T-cell (primary cell): ENCODE data around the gene MYG1. TPM values are rescaled to one million over a fixed set of nuclear protein-coding genes. Genes with fewer than 3 reads are reported as not detected.

Source experiments
- ATAC-seq, 4 experiments: fragments of 200-7000 bp in 3 of 4; fragments of 150-1000 bp in 1 of 4; cut with Tn5 transposase; replicated peaks in 1 of 4; 1 replicate in 3 of 4; 2 replicates in 1 of 4; pipeline ENCODE4 v1.10.0; 2021; ENCODE audit warnings: moderate library complexity in 3 of 4, mild to moderate bottlenecking in 2 of 4, moderate number of reproducible peaks in 1 of 4
- CTCF ChIA-PET, 2 donors: fragments of 300-600 bp; sonication (Branson Sonifier 250); formaldehyde crosslinking; loops; one replicate each; lab custom pipeline; 2022; ENCODE audit warnings: antibody characterized with exemption in 2 of 2; lab: Charles Lee
- POLR2A ChIA-PET, 2 donors: fragments of 300-600 bp; sonication (Branson Sonifier 250); formaldehyde crosslinking; loops; one replicate each; lab custom pipeline; 2022; ENCODE audit warnings: antibody characterized with exemption in 2 of 2; lab: Charles Lee
- DNase-seq, 35 experiments: peaks; one replicate each; pipeline versions ENCODE4 v3.0.0 to v3.0.0-alpha.2; 2013 to 2023
- H3K27ac ChIP-seq: one replicate; pipeline ENCODE4 v1.5.1; 2013; ENCODE audit warnings: low read length
- H3K27me3 ChIP-seq, 2 experiments: replicated peaks in 1 of 2; 1 replicate in 1 of 2; 2 replicates in 1 of 2; pipeline versions ENCODE4 v1.6.1 to v1.7.0; 2013; ENCODE audit warnings: low read length in 1 of 2, mixed read lengths in 1 of 2; ENCODE audit not compliant: control insufficient read depth in 2 of 2, insufficient read depth in 2 of 2; ENCODE audit errors: extremely low read depth in 1 of 2
- H3K36me3 ChIP-seq, 2 donors: 1 replicate in 1 of 2; 2 replicates in 1 of 2; pipeline versions ENCODE4 v1.6.1 to v1.7.0; 2013; ENCODE audit warnings: low read length in 1 of 2; ENCODE audit not compliant: control insufficient read depth in 2 of 2, insufficient read depth in 1 of 2; ENCODE audit errors: extremely low read depth in 1 of 2
- H3K4me1 ChIP-seq, 2 experiments: 1 replicate in 1 of 2; 2 replicates in 1 of 2; pipeline versions ENCODE4 v1.6.1 to v1.7.0; 2013; ENCODE audit warnings: low read length in 2 of 2, mixed read lengths in 1 of 2; ENCODE audit not compliant: insufficient read depth in 2 of 2, control insufficient read depth in 1 of 2; ENCODE audit errors: extremely low read depth in 1 of 2
- H3K4me3 ChIP-seq, 2 donors: 1 replicate in 1 of 2; 2 replicates in 1 of 2; pipeline versions ENCODE4 v1.5.1 to v1.7.0; 2013; ENCODE audit warnings: mild to moderate bottlenecking in 2 of 2, low read length in 1 of 2, moderate library complexity in 1 of 2; ENCODE audit not compliant: control insufficient read depth in 1 of 2; ENCODE audit errors: extremely low read depth in 1 of 2
- H3K9me3 ChIP-seq: 2 replicates; pipeline ENCODE4 v1.7.0; 2013
- H3K27ac Mint-ChIP-seq, 2 donors: one replicate each; pipeline ENCODE4 v1.8.0; 2020 to 2021; ENCODE audit warnings: mild to moderate bottlenecking in 2 of 2, mixed read lengths in 2 of 2
- H3K27me3 Mint-ChIP-seq, 2 donors: one replicate each; pipeline ENCODE4 v1.8.0; 2021 to 2022; ENCODE audit warnings: mixed read lengths in 2 of 2
- H3K36me3 Mint-ChIP-seq: one replicate; pipeline ENCODE4 v1.8.0; 2021; ENCODE audit warnings: mixed read lengths
- H3K4me1 Mint-ChIP-seq, 3 donors: one replicate each; pipeline ENCODE4 v1.8.0; 2020 to 2022; ENCODE audit warnings: mixed read lengths in 3 of 3, mild to moderate bottlenecking in 1 of 3
- H3K4me3 Mint-ChIP-seq, 3 donors: one replicate each; pipeline ENCODE4 v1.8.0; 2020 to 2022; ENCODE audit warnings: mild to moderate bottlenecking in 3 of 3, mixed read lengths in 3 of 3, moderate library complexity in 3 of 3
- H3K9me3 Mint-ChIP-seq, 3 donors: one replicate each; pipeline ENCODE4 v1.8.0; 2020 to 2022; ENCODE audit warnings: mixed read lengths in 3 of 3
- WGBS: methylation state at CpG from one replicate; pipeline ENCODE4 v1.1.5; 2013; ENCODE audit warnings: missing lambda C conversion rate; ENCODE audit not compliant: insufficient coverage; 5-methylcytosine and 5-hydroxymethylcytosine counted together
- total RNA-seq, 35 experiments: library from RNA in 6 of 35; stranded (reverse) in 6 of 35; fragments of 120-200 nt in 1 of 35; gene quantifications; one replicate each; pipeline versions ENCODE4 v1.2.1 to v1.2.4 and lab custom pipeline; 2013 to 2026

The MYG1 gene
- total RNA-seq, 5 donors from 2014 or later (not counting 1 experiment from before 2014, with no cell fraction given): 34.0 to 68.4 (median 63.9) TPM

DNA sequence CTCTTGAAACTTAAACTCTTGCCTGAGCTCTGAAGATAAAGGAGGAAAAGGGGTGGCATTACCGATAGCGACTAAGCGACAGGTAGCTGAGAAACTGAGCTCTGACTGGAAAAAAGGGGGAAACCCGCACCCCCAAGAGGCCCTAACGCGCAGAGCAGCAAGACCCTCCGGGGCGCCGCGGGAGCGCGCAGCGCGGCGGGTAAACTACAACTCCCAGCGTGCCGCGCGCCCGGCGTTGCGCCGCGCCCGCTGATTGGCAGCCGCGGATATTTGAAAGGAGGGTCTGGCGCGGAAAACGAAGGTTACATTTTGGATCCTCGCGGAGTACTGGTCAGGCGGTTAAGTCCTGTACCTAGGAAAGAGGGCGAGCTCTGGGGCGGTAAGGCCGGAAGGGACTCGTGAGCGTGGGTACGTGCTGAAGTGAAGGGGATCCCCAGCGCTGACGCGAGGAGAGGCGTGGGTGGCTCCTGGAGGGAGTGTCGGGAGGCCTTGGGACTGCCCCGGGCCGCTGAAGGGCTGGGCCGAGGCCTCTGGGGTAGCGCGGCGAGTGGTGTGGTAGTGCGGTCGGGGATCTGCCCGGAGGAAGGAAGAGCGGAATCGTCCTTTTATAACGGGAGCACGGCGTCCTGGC is 31.4 kb upstream of the MYG1 start, which contains the start of gene ESPL1:
TSS of gene ESPL1 (plus strand) at position 301 of the 631 bp plus-strand sequence. CDS start 468 bp downstream, outside the sequence.
- under 1% methylated on average over 55 of the region's 58 CpGs for WGBS
- Histone ChIP-seq H3K4me1 (peaks cover 0 to 16% of the 10 kb centered on the region in 2 experiments), H3K9me3 (no peaks in the 10 kb centered on the region), H3K27ac (peak within 1 kb of the TSS; percentile 71), H3K36me3 (no peaks in the 10 kb centered on the region), H3K4me3 (peak within 1 kb of the TSS; percentile 81 to 92), H3K27me3 (no peaks in the 10 kb centered on the region)
- POLR2A ChIA-PET: interaction anchor here (0.5 to 1.0 kb wide), 4 partner anchors 35 to 1090 kb away, joined by 3 to 4 read pairs (median 3); no protein-coding TSS in a partner anchor
- Mint-ChIP-seq H3K4me1 (peaks cover 20 to 22% (median 21%) of the 10 kb centered on the region in 3 donors), H3K27me3 (peaks cover 0 to 3% of the 10 kb centered on the region in 2 donors), H3K36me3 (no peaks in the 10 kb centered on the region), H3K4me3 (peak within 1 kb of the TSS; percentile 89 to 98 (median 92)), H3K9me3 (no peaks in the 10 kb centered on the region), H3K27ac (peak within 1 kb of the TSS; percentile 75 to 91)
- peak; percentile 68 to 89 (median 76) for DNase-seq
- CTCF ChIA-PET: interaction anchor here (0.6 to 3.3 kb wide), 30 partner anchors 10 to 208 kb away, joined by 3 to 34 read pairs (median 4); partner anchors contain the start of genes AAAS (in 1 of the 2), CSAD (in 1 of the 2), MYG1 (in 1 of the 2) and ZNF740 (in 1 of the 2)
- ATAC-seq: peak; percentile 91 to 96 (median 94)

GRCh38 chr12:53268630-53269562 is 30.6 kb upstream of the MYG1 start:
- DNase-seq (no peak), ATAC-seq (no peak)
- H3K27me3 Mint-ChIP-seq: peaks cover 0 to 3% of the 10 kb centered on the region in 2 donors
- Histone ChIP-seq H3K4me1 (peaks cover 0 to 16% of the 10 kb centered on the region in 2 experiments), H3K27me3 (no peaks in the 10 kb centered on the region), H3K4me3 (peak overlapping the region; percentile 81 to 92), H3K36me3 (no peaks in the 10 kb centered on the region), H3K9me3 (no peaks in the 10 kb centered on the region), H3K27ac (peak overlapping the region; percentile 71)
- H3K4me1 Mint-ChIP-seq: peaks cover 20 to 22% (median 21%) of the 10 kb centered on the region in 3 donors
- POLR2A ChIA-PET: interaction anchor here in 1 of 2 donors (0.5 to 0.7 kb wide), 2 partner anchors 34 to 50 kb away, joined by 3 read pairs; no protein-coding TSS in a partner anchor
- no peaks in the 10 kb centered on the region for H3K9me3 Mint-ChIP-seq
- H3K36me3 Mint-ChIP-seq: no peaks in the 10 kb centered on the region
- WGBS: 95% methylated on average over 12 of the region's 20 CpGs
- CTCF ChIA-PET: interaction anchor here (0.5 to 3.3 kb wide), 20 partner anchors 15 to 152 kb away, joined by 3 to 34 read pairs (median 4); partner anchors contain the start of genes CSAD (in 1 of the 2), MYG1 (in 1 of the 2) and ZNF740 (in 1 of the 2)
- peak overlapping the region in 1 of 2 donors; percentile 91 for H3K27ac Mint-ChIP-seq
- H3K4me3 Mint-ChIP-seq: peak overlapping the region; percentile 89 to 98 (median 92)

GRCh38 chr12:53274445-53274844 is 25.1 kb upstream of the MYG1 start:
- H3K4me1 Mint-ChIP-seq: no peaks in the 10 kb centered on the region
- Histone ChIP-seq H3K27ac (no peak overlapping the region), H3K36me3 (no peaks in the 10 kb centered on the region), H3K9me3 (no peaks in the 10 kb centered on the region), H3K4me1 (no peaks in the 10 kb centered on the region), H3K4me3 (no peak overlapping the region), H3K27me3 (no peaks in the 10 kb centered on the region)
- DNase-seq (no peak), ATAC-seq (no peak)
- H3K27me3 Mint-ChIP-seq: peaks cover 0 to 3% of the 10 kb centered on the region in 2 donors
- H3K4me3 Mint-ChIP-seq: no peak overlapping the region
- CTCF ChIA-PET: no interaction called here
- 100% methylated on average over 3 of the region's 5 CpGs for WGBS
- POLR2A ChIA-PET: interaction anchor here in 1 of 2 donors (0.5 kb wide), 1 partner anchor 8 kb away, joined by 4 read pairs; no protein-coding TSS in a partner anchor
- H3K9me3 Mint-ChIP-seq: no peaks in the 10 kb centered on the region
- H3K27ac Mint-ChIP-seq: no peak overlapping the region
- H3K36me3 Mint-ChIP-seq: no peaks in the 10 kb centered on the region

DNA sequence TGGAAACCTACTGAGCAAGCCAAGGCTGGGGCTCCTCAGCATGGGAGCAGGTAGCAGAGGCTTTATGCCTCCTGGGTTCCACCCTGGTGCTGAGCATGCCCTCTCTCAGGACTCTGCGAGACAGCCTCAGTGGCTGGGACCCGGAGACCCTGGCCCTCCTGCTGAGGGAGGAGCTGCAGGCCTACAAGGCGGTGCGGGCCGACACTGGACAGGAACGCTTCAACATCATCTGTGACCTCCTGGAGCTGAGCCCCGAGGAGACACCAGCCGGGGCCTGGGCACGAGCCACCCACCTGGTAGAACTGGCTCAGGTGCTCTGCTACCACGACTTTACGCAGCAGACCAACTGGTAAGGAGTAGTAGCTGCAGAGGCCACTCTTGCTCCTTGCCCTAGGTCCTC is 23.0 kb upstream of the MYG1 start:
- no peak overlapping the region for H3K4me3 Mint-ChIP-seq
- DNase-seq: no peak
- 98% methylated on average over 10 of the region's 11 CpGs for WGBS
- no peaks in the 10 kb centered on the region for H3K36me3 Mint-ChIP-seq
- Histone ChIP-seq H3K36me3 (no peaks in the 10 kb centered on the region), H3K4me1 (no peaks in the 10 kb centered on the region), H3K27me3 (no peaks in the 10 kb centered on the region), H3K4me3 (no peak overlapping the region), H3K27ac (no peak overlapping the region), H3K9me3 (no peaks in the 10 kb centered on the region)
- CTCF ChIA-PET: interaction anchor here in 1 of 2 donors (0.6 kb wide), 2 partner anchors 17 to 984 kb away, joined by 3 read pairs; no protein-coding TSS in a partner anchor
- H3K27me3 Mint-ChIP-seq: peaks cover 0 to 3% of the 10 kb centered on the region in 2 donors
- POLR2A ChIA-PET: interaction anchor here in 1 of 2 donors (0.9 kb wide), 1 partner anchor 78 kb away, joined by 3 read pairs; no protein-coding TSS in a partner anchor
- no peak for ATAC-seq
- no peaks in the 10 kb centered on the region for H3K9me3 Mint-ChIP-seq
- no peaks in the 10 kb centered on the region for H3K4me1 Mint-ChIP-seq
- H3K27ac Mint-ChIP-seq: no peak overlapping the region

- whole genome bisulfite sequencing: 97% methylated on average over 6 of the region's 9 CpGs
- DNase-seq: no peak
- Histone ChIP-seq H3K27me3 (no peaks in the 10 kb centered on the region), H3K4me3 (no peak overlapping the region), H3K27ac (no peak overlapping the region), H3K9me3 (no peaks in the 10 kb centered on the region), H3K36me3 (no peaks in the 10 kb centered on the region), H3K4me1 (no peaks in the 10 kb centered on the region)
- no peak overlapping the region for H3K4me3 Mint-ChIP-seq
- CTCF ChIA-PET: interaction anchor here (0.5 to 1.2 kb wide), 2 partner anchors 12 to 947 kb away, joined by 4 to 9 read pairs; no protein-coding TSS in a partner anchor
- no peaks in the 10 kb centered on the region for H3K9me3 Mint-ChIP-seq
- H3K27me3 Mint-ChIP-seq: no peaks in the 10 kb centered on the region
- H3K4me1 Mint-ChIP-seq: no peaks in the 10 kb centered on the region
- no peaks in the 10 kb centered on the region for H3K36me3 Mint-ChIP-seq
- no peak overlapping the region for H3K27ac Mint-ChIP-seq
- POLR2A ChIA-PET: interaction anchor here in 1 of 2 donors (0.6 kb wide), 1 partner anchor 18 kb away, joined by 11 read pairs; no protein-coding TSS in a partner anchor
- ATAC-seq: no peak
These were observed 21.5 kb upstream of the MYG1 start for GRCh38 chr12:53277981-53278380.
